HG03520 (cell line): ENCODE measurements around the gene SPEM3.

Experiments
- ATAC-seq: cut with Tn5 transposase; IDR thresholded peaks from one replicate; pipeline ENCODE4 v1.9.1; 2021; ENCODE audit warnings: mild to moderate bottlenecking, moderate library complexity; ENCODE audit not compliant: unreplicated experiment

SPEM3 gene

DNA sequence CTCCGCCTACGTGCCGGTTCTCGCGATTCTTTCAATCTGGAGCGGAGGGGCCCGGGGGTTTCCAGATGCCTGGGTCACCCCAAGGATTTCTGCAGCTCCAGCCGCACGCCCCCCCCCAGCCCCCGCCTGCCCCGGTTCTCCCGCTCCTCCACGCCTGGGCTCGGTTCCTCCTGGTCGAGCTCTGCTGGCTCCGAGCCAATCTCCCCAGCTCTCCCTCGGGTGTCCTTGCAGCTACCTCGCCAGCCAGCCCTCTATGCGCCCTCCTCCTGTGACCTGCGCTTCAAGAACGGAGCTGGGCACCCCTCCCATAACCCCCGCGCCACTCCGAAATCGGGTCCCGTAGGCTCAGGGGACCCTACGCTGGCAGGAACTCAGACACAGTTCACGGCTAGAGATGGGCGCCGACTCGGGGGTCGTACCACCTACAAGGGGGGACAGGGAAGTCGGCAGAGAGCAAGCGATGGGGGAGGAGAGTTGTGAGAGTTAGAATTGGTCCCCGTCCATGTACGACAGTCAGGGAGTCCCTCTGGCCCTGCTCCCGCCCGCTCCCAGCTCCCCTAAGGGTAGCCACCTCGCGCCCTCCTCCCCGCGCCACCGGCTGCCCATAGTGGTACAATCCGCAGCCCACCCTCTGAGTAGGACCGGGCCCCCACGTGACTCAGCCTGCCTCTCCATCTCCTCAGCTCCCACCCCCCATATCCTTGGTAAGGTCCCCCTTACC, 11.6 kb downstream of the SPEM3 start:
- ATAC-seq: no peak

DNA sequence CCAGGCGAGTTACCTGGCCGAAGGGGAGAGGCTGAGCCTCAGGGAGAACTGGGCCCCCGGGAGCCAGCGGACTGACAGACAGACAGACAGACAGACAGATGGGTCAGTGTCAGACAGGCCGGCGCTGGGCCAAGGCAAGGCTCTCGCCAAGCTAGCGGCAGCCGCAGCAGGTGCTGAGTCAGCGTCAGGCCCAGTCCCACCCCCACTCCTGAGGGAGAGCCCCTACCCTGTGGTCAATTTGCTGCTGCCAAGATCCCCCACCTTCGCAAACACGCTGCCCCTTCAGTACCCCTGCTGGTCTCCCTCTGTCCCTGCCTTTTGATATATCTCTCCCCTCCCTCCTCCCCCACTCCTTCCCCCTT, 12.2 kb downstream of the SPEM3 start:
- no peak for ATAC-seq

DNA sequence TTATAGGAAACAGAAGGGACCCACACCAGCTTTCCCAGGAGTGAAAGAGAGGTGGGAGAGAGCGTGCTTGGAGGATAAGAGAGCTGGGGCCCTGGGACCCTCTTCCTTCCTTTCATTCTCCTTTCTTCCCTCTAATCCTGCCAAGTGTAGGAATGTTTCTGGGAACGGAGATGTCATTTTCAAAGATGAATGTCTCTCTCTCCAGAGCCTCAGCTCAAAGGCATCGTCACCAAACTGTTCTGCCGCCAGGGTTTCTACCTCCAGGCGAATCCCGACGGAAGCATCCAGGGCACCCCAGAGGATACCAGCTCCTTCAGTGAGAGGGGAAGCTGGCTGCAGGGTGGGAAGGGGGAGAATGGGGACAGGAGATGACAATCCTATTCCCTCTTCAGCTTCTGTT, 12.6 kb downstream of the SPEM3 start:
- no peak for ATAC-seq

DNA sequence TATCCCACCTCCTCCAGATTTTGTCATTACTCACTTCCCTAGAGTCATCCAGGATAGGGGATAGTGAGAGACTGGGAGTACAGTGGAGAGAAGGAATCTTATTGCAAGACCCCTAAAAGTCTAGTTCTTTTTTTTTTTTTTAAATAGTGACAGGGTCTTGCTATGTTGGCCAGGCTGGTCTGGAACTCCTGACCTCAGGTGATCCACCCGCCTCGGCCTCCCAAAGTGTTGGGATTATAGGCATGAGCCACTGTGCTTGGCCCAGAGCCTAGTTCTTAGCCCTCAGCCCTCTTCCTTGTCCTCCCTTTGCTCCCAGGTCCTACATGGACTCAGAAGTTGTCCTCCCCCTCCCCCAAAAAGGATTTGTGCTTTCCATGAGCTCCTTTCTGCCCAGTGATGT, 13.5 kb downstream of the SPEM3 start:
- ATAC-seq: no peak

DNA sequence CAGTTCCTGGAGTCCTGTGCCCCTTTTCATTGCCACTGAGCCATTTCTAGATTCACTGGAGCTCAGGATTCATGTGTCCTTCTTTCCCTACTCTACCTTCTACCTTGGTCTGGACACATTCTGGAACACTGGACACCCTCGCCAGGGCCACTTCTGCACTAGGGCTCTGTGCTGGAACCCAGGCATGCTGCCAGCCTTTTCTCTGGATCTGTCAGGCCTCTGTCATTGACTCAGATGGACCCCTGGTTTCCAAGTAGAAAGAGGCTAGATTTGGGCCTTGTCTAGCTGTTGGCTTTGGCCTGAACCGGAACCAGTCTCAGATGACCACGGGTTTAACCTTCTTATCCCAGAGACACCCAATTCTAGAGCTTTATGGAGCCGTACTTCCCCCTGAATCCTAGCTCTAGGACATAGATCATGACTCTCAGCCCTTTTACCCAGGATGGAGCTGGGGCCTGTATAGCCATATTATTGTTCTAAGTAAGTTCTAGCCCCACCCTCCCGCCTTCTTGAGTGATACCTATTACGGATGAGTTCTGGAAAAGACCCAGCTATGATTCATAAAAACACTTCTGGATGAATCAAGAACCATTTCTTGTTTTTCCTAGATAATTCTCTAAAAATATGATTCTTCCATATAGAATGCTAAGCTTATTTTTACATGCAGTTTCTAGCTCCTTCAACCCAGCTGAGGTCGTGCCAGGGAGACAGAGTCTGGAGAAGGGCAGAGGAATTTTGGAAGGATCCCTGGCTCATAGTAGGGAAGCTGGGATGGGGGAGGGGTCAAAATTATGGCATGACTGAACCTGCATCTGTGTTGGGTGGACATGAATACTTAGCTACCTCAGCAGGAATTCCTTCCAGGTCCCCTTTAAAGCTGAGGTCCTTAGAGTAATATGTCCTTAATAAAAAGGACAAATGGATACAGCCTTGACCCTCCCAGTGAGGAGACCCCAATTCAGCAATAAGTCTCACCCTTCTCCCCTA, 15.1 kb downstream of the SPEM3 start:
- ATAC-seq: no peak

DNA sequence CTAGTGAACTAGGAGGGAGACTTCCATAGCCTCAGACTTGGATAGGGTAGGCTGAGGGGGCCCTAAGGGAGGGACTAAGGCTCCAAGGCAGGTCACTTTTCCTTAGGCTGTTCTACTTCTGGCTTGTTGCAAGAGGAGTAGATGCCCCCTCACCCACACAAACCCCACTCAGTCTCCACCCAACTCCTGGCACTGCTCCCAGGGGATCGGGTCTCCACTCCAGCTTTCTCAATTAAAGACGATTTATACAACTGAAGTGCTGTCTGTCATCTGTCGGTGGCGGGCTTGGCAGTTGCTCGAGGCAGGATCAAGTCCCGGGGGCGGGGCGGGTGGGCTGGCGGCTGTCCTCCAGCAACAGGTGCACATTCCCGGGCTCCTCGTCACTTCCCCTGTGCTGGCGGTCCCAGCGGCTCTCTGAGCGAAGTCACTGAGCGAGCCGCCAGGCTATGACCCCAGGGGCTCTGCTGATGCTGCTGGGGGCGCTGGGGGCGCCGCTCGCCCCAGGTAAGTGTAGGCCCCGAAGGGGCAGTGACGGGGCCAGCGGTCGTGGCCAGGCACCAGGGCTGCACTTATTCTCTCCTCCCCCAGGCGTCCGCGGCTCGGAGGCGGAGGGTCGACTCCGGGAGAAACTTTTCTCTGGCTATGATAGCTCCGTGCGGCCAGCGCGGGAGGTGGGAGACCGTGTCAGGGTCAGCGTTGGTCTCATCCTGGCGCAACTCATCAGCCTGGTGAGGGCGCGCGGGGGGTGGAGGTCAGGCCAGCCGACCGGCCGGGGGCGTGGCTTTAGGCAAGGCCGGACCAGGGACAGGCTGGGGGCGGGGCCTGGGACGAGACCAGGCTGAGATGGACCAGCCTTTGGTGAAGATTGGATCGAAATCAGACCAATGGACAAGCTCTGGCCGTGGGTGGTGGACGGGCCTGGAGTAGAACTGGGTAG, 16.3 kb downstream of the SPEM3 start, which contains the start of gene CHRNB1:
TSS of gene CHRNB1 (plus strand) at position 380 of the 937 bp plus-strand sequence. CDS start at position 447, 67 bp downstream.
- no peak for ATAC-seq

DNA sequence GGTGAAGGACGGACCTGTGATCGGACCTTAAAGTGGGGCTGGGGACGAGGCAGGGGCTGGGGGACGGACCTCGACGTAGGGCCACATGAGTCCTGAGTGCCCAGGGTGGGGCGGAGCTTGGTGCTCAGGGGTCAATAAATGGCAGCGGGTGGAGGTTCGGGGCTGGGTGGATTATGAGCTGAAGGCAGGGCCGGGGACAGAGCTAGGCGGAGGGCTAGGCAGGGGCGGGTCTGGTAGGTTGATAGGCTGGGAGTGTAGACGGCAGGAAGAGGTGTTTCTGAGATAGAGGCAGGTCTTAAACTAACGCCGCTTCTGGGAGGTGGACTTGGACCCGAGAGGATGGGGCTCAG, 16.9 kb downstream of the SPEM3 start:
- ATAC-seq: no peak

DNA sequence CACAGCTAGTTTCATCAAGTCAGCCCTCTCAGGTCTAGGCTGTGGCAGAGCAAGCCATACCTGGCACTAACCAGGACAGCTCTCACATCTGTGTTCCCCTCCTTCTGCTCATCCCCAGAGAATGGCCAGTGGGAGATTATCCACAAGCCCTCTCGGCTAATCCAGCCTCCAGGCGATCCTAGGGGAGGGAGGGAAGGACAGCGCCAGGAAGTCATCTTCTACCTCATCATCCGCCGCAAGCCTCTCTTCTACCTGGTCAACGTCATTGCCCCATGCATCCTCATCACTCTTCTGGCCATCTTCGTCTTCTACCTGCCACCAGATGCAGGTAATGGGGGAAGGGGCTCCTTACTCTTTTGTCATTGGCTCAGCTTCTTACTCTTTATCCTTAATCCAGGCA, 19.8 kb downstream of the SPEM3 start:
- ATAC-seq: no peak

DNA sequence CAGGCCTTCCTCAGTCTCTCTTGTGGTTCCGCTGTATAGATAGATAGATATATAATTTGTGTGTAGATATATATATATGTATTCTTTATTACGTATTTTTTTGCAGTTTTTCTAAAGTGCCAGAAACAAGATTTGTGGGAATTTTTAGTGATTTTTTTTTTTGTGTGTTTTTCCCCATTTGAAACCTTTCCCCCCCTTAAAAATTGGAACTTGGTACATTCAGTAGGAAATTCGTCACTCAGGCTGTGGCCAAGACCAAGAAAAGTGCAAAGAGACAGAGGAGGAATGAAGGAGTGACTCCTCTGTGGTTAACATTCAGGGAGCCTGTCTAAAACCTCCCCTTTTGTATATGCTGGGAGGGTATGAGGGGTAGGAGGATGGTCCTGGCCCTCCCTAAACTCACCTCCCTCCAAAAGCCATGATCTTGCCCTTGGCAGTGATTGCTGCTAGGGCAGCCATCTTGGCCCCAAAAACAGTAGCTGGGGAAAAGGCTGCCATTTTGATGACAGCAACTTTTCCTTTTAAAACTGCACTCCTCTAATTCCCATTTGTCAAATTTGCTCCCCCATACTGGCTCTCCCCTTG, 31.4 kb downstream of the SPEM3 start:
- ATAC-seq: no peak

DNA sequence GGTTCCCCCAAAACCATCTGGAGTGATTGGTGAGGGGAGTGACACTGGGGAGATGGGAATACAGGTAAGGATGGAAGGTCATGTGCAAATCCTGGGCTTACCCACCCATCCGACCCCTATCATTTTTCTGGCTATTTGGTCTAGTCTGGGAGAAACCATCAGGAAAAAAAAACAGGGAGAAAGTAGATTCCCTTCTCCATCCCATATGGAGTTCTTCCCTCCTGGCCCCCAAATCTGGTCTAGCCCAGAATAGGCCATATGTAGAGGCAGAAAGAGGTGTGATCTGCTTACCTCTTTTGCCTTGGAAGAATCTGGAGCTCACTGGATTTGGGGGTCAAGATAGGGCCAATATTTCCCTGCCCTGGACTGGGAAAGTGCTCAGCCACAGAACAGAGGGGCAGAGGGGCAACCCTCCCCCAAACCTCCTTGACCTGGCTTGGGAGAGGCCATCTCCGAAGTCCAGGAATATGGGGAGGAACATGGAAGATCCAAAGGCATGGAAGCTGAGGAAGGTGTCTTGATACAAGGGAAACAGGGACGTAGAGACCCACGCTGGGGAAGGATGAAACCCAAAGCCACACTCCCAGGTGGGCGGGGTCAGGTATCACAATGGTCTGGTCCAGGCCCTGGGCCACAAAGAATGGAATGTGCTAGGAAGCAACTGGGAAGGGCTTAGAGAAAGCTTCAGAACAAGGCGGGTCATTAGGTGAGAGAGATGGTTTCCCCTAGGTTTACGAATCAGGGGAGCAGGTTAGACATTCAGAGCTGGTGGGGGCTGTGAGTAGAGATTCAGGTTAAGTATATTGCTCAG, 32.4 kb downstream of the SPEM3 start:
- ATAC-seq: no peak

DNA sequence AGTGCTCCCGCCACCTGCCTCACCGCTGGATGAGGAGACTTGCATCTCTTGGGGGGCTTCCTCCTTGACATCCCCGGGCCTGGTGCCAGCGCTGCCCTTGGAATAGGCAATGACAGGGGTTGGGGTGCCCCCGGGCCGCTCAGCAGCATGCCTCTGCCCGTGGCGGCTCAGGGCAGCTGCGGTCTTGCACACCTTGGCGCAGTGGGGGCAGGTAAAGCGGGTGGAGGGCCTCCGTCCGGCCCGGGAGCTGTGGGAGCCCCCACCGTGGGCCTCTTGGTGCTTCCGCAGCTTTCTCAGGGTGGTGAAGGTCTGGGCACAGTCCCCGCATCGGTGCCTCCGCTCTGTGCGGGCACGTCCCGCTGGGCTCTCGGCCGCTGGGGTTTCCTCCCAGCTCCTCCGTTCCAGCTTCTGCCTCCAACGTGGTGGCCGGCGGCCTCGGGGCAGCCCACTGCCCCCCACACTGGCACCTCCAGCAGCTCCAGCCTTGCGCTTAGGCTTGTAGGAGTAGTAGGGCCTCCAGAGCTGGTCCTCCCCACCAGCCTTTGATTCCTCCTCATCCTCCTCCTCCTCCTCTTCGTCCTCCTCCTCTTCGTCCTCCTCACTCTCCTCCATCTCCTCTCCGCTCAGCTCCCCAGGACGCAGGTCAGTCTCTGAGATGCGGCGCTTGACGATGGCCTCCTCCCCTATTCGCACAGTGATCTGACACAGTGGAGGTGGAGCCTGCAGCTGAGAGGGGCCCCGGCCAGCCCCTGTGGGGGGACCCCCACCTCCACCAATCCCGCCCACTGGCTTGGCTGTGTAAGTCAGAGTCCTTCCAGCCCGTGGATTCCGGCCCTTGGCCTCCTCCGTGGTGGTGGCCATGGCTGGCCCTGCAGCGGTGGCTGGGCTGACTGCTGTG, 34.1 kb downstream of the SPEM3 start:
- no peak for ATAC-seq

DNA sequence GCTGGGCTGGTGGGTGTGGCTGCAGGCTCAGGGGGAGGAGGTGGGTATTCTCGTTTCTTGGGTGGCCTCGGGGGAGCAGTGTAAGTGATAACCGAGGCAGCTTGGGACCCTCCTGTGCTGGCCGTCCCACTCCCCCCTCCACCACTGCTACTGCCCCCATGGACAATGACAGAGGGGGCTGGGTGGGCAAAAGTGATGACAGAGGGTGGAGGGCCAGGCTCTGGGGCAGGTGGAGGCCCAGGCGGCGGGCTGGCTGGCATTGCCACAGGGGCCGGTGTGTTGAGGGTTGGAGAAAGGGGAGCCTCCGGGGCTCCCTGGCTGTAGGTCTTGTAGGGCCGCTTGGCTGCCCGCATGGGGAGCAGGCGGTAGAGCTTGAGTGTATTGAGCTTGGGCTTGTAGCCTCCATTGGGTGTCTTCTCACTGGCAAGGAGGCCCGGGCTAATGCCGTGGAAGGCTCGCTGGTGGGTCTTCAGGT, 34.8 kb downstream of the SPEM3 start:
- no peak for ATAC-seq

DNA sequence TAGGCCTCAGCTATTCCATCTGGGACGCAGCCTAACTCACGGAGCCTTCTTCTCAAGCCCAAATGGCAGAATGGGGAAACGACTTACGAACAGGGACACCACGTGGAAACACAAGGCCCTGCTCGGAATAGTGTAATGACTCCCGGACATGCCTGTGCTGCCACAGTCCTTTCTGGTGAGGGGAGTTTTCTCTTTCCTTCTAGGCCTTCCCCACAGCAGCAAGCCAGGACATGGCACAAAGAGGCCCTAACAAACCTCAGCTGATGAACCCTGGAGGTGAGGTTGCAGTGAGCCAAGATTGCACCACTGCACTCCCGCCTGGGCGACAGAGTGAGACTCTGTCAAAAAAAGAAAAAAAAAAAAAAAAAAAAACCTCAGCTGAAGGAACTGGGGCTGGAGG, 35.4 kb downstream of the SPEM3 start:
- ATAC-seq: no peak

DNA sequence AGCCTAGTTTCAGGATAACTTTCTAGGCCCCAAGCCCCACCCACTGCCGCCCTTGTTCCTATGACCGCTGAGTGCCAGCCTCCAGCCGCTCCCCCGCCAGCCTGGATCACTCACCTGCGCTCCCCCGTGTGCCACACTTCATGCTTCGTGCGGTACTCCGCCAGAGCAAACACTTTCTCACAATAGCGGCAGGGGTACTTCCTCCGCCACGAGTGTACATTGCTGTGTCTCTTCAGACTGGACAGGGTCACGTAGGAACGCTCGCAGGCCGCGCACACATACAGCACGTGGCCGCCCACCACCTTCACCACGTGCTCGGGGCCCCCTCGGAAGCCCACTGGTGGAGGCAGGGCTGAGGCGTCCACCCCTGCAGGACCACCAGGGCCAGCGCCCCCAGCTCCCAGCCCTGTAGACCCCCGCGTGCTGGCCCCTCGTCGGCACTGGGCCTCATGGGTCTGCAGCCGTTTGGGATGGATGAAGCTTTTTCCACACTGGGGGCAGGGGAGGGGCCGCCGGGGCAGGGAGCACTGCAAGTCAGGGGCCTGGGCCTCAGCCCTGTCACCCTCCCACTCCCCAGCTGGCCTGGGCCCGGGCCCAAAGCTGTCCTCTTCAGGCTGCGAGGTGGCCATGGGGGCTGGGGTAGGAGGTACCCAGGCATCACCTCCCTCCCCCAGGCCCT, 37.1 kb downstream of the SPEM3 start:
- ATAC-seq: no peak

DNA sequence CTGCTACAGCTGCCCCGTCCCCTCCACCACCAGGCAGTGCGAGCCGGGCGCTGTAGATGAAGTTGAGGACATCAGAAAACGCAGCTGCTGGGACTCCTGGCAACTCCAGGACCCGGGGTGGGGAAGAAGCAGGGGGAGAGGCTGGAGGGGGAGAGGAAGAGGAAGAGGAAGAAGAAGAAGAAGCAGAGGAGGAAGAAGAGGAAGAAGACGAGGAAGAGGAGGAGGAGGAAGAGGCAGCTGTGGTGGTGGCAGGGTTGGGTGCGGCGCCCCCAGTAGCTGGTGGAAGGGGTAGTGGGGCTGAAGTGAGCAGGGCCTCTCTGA, 37.6 kb downstream of the SPEM3 start:
- ATAC-seq: no peak

DNA sequence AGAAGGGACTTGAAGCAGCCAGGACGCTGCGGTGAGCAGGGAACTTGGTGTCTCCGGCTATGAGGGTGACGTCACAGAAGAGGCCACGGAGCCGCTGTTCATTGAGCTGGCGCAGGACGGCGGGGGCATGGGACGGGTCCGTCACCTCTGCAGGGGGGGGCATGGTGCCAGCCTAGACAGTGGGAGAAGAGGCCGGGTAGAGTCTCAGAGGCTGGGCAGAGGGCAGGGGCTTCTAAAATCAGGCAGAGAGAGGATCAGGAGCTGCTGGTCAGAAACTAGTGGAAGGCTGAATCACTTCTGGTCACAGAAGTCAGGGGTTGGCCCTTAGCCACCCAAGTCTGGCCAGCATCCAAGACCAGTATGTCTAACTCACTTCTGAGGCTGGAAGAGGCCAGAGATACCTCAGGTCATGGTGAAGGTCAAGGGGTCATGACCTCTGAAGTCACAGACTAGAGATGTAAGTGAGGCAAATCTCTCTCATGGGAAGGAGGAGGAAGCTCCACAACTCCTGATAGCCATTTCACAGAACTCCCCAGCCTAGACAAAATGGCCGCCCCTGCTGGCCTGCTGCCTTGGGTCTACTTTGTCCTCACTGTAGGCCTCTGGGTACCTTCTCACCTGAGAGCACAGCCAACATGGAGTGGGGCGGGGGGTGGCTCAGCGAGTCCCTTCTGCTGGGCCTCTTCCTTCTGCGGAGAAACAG, 38.1 kb downstream of the SPEM3 start:
- ATAC-seq: no peak

DNA sequence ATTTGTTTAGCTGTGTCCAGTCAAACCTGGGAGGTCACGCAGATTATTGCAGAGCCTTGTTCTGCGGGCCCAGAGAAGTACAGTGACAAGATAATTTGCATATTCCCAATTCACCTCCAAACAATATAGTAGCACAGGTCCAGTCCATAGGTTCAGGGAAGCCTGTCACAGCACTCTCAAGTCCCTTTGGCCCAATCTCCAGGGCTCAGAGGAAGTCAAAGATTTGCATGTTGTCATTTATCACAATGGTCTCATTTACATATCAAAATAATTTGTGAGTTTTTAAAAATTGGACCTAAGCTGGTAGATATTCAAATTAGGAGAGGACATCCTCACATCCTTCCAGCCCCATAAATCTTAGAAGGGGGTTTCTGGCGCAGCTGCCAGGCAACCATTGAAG, 38.8 kb downstream of the SPEM3 start:
- no peak for ATAC-seq

DNA sequence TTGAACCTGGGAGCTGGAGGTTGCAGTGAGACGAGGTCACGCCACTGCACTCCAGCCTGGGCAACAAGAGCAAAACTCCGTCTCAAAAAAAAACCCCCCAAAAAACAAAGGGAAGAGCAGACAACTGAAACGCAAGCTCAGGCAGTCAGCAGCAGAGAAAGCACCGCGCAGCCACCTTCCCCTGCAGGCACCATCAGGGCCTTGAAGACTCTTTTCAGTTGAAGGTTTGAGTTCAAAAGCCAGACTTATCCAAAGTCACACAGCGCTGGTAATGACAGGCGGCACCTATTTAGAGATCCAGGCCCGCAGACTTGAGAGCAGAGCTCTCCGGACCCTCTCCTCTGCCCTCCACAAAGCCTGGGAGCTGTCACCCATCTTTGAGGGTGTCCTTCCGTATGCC, 39.6 kb downstream of the SPEM3 start:
- ATAC-seq: no peak
